OCI-LY3 (cell line): ENCODE data around the gene DPH3.
"Not testable (repeated sequence)": the region's sequence is repeated elsewhere in the genome, so short reads cannot be mapped to it uniquely, and the experiment has no call there.

Experiments
- H2AFZ ChIP-seq: fragments of 200-600, 300-600 bp; shearing (Covaris generic); 2 replicates; pipeline ENCODE4 v1.6.0; 2014; ENCODE audit warnings: antibody characterized with exemption, low read depth, low read length
- H3K27ac ChIP-seq: fragments of 200-600, 300-600 bp; sonication (generic); 2 replicates; pipeline ENCODE4 v1.5.1; 2014; ENCODE audit warnings: mild to moderate bottlenecking, low read length, moderate library complexity, mixed read lengths
- H3K27me3 ChIP-seq: fragments of 200-600, 300-600 bp; sonication (generic); 2 replicates; pipeline ENCODE4 v1.6.1; 2014; ENCODE audit warnings: low read depth, low read length, mixed read lengths
- H3K36me3 ChIP-seq: fragments of 200-600, 300-600 bp; sonication (generic); replicated peaks from 2 replicates; pipeline ENCODE3; 2014; ENCODE audit warnings: low read depth, low read length, mixed read lengths
- H3K4me1 ChIP-seq: fragments of 300-600, 200-600 bp; sonication (generic); 2 replicates; pipeline ENCODE4 v1.6.1; 2014; ENCODE audit warnings: low read length, mixed read lengths
- H3K4me2 ChIP-seq: fragments of 200-600, 300-600 bp; sonication (generic); 2 replicates; pipeline ENCODE4 v1.6.1; 2014; ENCODE audit warnings: low read length, mixed read lengths
- H3K4me3 ChIP-seq: fragments of 300-600, 200-600 bp; sonication (generic); 2 replicates; pipeline ENCODE4 v1.5.1; 2014; ENCODE audit warnings: antibody characterized with exemption, mild to moderate bottlenecking, low read length, moderate library complexity
- H3K79me2 ChIP-seq: fragments of 300-600, 200-600 bp; shearing (Covaris generic); 2 replicates; pipeline ENCODE4 v1.6.1; 2014; ENCODE audit warnings: mild to moderate bottlenecking, low read length, mixed read lengths
- H3K9ac ChIP-seq: fragments of 300-600, 200-600 bp; shearing (Covaris generic); 2 replicates; pipeline ENCODE4 v1.6.0; 2014; ENCODE audit warnings: mild to moderate bottlenecking, low read length, moderate library complexity
- H3K9me3 ChIP-seq: fragments of 200-600, 300-600 bp; shearing (Covaris generic); 2 replicates; pipeline ENCODE4 v1.6.1; 2014; ENCODE audit warnings: low read length, mixed read lengths; ENCODE audit not compliant: insufficient read depth
- H4K20me1 ChIP-seq: fragments of 200-600, 300-600 bp; sonication (generic); 2 replicates; pipeline ENCODE4 v1.6.1; 2016; ENCODE audit warnings: low read length, mixed read lengths; ENCODE audit not compliant: insufficient read depth
- EZH2phosphoT487 ChIP-seq: fragments of 200-600 bp; shearing (Covaris generic); IDR thresholded peaks from 2 replicates; pipeline ENCODE4 v1.6.1; 2018; ENCODE audit warnings: antibody characterized with exemption, mixed run types, low read depth
- TF ChIP-seq, protein P1 (sequence below): fragments of 200-600, 300-600 bp; sonication (generic); IDR thresholded peaks from 2 replicates; pipeline ENCODE4 v1.5.1; 2014; ENCODE audit warnings: antibody characterized with exemption, low read length, low read depth

The DPH3 gene

GRCh38 chr3:16264708-16265454 lies at the start of gene DPH3, which contains the start of gene OXNAD1:
DPH3 (minus strand) TSS chr3:16264943; CDS start chr3:16264876, 67 bp downstream.
OXNAD1 (plus strand) TSS chr3:16265212; CDS start chr3:16270953, 5,741 bp downstream.
- no peaks in the 10 kb centered on the region for H4K20me1 ChIP-seq
- H3K36me3 ChIP-seq, result peaks cover 6% of the 10 kb centered on the region
- H2AFZ ChIP-seq, result peak within 1 kb of the TSS; percentile 85
- H3K27ac ChIP-seq, result peak within 1 kb of the TSS; percentile 65
- TF ChIP-seq EZH2phosphoT487, result no peak
- TF ChIP-seq, protein P1, sequence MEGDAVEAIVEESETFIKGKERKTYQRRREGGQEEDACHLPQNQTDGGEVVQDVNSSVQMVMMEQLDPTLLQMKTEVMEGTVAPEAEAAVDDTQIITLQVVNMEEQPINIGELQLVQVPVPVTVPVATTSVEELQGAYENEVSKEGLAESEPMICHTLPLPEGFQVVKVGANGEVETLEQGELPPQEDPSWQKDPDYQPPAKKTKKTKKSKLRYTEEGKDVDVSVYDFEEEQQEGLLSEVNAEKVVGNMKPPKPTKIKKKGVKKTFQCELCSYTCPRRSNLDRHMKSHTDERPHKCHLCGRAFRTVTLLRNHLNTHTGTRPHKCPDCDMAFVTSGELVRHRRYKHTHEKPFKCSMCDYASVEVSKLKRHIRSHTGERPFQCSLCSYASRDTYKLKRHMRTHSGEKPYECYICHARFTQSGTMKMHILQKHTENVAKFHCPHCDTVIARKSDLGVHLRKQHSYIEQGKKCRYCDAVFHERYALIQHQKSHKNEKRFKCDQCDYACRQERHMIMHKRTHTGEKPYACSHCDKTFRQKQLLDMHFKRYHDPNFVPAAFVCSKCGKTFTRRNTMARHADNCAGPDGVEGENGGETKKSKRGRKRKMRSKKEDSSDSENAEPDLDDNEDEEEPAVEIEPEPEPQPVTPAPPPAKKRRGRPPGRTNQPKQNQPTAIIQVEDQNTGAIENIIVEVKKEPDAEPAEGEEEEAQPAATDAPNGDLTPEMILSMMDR, result no peak
- H3K4me1 ChIP-seq, result peaks cover 30% of the 10 kb centered on the region
- peak within 1 kb of the TSS; percentile 85 for H3K4me3 ChIP-seq
- no peaks in the 10 kb centered on the region for H3K9me3 ChIP-seq
- peak within 1 kb of the TSS; percentile 89 for H3K4me2 ChIP-seq
- H3K27me3 ChIP-seq, result no peaks in the 10 kb centered on the region
- H3K79me2 ChIP-seq, result peaks cover 69% of the 10 kb centered on the region
- peak within 1 kb of the TSS; percentile 76 for H3K9ac ChIP-seq

DNA sequence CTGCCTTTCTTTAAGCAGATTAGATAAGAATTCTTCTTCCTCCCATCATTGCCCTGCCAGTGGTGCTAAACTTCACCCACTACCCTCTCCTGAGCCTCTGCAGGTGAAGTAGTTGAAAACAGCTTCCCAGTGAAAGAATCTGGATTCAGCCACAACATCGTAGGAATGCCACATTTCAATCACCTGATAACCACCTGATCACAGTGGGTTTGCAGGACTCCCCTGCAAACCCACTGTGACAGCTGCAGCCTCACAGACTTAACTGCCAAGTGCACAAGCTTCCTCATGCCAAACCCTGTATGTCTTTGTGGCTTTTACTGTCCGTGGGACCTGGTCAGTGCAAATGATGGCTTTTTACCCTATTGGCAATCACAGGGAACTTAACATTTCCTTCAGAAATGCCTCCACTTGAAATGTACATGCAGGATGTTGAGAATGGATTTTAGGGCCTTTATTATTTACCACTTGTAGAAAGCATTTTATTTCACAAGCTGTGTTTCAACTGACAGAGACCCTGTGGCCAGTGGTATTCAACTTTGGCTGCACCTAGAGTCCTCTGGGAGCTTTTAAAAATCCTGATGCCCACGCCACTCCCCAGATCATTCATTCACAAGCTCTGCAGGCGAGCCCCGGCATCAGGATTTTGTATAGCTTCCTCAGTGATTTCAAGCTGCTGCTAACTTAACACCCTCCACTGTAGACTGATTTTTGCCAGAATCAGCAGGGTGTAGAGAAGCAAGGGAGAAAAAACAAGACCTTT lies 49.3 kb upstream of the DPH3 start:
- Histone ChIP-seq H3K9ac (no peak overlapping the region), H3K79me2 (peaks cover 13% of the 10 kb centered on the region), H3K4me3 (no peak overlapping the region), H3K27ac (no peak overlapping the region), H2AFZ (no peak overlapping the region), H3K36me3 (peaks cover 72% of the 10 kb centered on the region), H3K9me3 (no peaks in the 10 kb centered on the region), H4K20me1 (peaks cover 50% of the 10 kb centered on the region), H3K27me3 (no peaks in the 10 kb centered on the region), H3K4me1 (peaks cover 46% of the 10 kb centered on the region), H3K4me2 (no peak overlapping the region)
- no peak for TF ChIP-seq EZH2phosphoT487
- TF ChIP-seq, protein P1, result no peak

DNA sequence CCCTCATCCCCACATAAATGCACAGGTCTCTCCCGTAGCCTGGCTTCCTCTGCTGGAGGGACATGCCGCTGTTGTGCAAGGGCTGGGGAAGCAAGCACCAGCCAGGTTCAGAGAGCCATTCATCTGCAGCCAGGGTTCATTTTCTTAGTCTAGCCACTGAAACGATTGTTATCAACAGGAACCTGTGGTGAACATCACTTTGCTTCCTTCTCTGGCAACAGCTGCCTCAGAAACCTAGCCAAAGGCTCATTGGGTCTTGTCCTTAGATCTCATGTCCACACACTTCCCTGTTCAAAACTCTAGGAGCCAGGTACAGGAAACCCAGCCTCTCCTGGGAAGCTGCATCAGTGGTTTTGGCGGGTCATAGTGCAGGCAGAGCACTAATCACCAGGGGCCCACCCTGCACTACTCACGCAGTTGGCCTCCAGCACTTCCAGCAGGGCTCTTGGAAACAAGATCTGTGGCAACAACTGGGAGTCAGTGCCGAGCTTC lies 47.3 kb upstream of the DPH3 start:
- H3K27ac ChIP-seq, result peak overlapping the region; percentile 55

GRCh38 chr3:16310486-16310885 lies 45.7 kb upstream of the DPH3 start:
- Histone ChIP-seq H3K4me1 (peaks cover 41% of the 10 kb centered on the region), H3K36me3 (peaks cover 56% of the 10 kb centered on the region), H3K27ac (peak overlapping the region; percentile 83), H3K9ac (0 out of 2 replicates have a peak overlapping the region, but pooled peaks have one; percentile 23), H3K4me2 (peak overlapping the region; percentile 60), H3K4me3 (peak overlapping the region; percentile 22; the same call in 1 of the 2 replicates), H4K20me1 (peaks cover 30% of the 10 kb centered on the region)
- not testable (repeated sequence) for H3K27me3 ChIP-seq, H2AFZ ChIP-seq, H3K9me3 ChIP-seq, H3K79me2 ChIP-seq

More for the DNA sequence above, 47.3 kb upstream of the DPH3 start:
- Histone ChIP-seq H3K9ac (no peak overlapping the region), H3K9me3 (no peaks in the 10 kb centered on the region), H3K79me2 (no peaks in the 10 kb centered on the region), H3K4me2 (no peak overlapping the region; the same call in none of the 2 replicates), H2AFZ (no peak overlapping the region), H3K4me1 (peaks cover 41% of the 10 kb centered on the region), H3K4me3 (no peak overlapping the region), H3K27me3 (no peaks in the 10 kb centered on the region), H3K36me3 (peaks cover 63% of the 10 kb centered on the region), H4K20me1 (peaks cover 38% of the 10 kb centered on the region)
- TF ChIP-seq EZH2phosphoT487, result no peak
